Breast epithelium (tissue), 4 donors: Measurements from ENCODE around the gene CELSR3. TPM values are rescaled to one million over a fixed set of nuclear protein-coding genes. Genes with fewer than 3 reads are reported as not detected.

ENCODE experiments used
- DNase-seq, 2 donors: peaks; one replicate each; pipeline ENCODE4 v3.0.0-alpha.2; 2019; ENCODE audit warnings: low spot score in 2 of 2
- H3K27ac ChIP-seq, 2 donors: fragments of 200-600 bp; sonication (generic) in 1 of 2; one replicate each; pipeline ENCODE4 v1.5.1; 2016 to 2019; ENCODE audit warnings: mild to moderate bottlenecking in 1 of 2
- H3K27me3 ChIP-seq, 2 donors: fragments of 200-600 bp; sonication (generic) in 1 of 2; one replicate each; pipeline versions ENCODE4 v1.5.1 to v1.6.0; 2017 to 2019; ENCODE audit warnings: control low read depth in 1 of 2, mild to moderate bottlenecking in 1 of 2
- H3K36me3 ChIP-seq: fragments of 200-600 bp; one replicate; pipeline ENCODE4 v1.5.1; 2019
- H3K4me1 ChIP-seq, 2 donors: fragments of 200-600 bp; sonication (generic); one replicate each; pipeline ENCODE4 v1.5.1; 2016 to 2019; ENCODE audit warnings: control low read depth in 1 of 2
- H3K4me3 ChIP-seq, 3 donors: fragments of 200-600 bp; sonication (generic); 1 replicate in 2 of 3; 2 replicates in 1 of 3; pipeline ENCODE4 v1.5.1; 2016 to 2019; ENCODE audit warnings: mild to moderate bottlenecking in 3 of 3, moderate library complexity in 2 of 3
- H3K9me3 ChIP-seq, 2 donors: fragments of 200-600 bp; sonication (generic) in 1 of 2; one replicate each; pipeline ENCODE4 v1.5.1; 2016 to 2019; ENCODE audit warnings: control low read depth in 1 of 2
- CTCF ChIP-seq, 3 donors: fragments of 450-650 bp; IDR thresholded peaks; one replicate each; pipeline ENCODE4 v1.5.1; 2016 to 2017; ENCODE audit warnings: antibody characterized with exemption in 3 of 3, mild to moderate bottlenecking in 3 of 3, moderate library complexity in 3 of 3
- POLR2A ChIP-seq: fragments of 450-650 bp; IDR thresholded peaks from one replicate; pipeline ENCODE4 v1.6.1; 2016; ENCODE audit warnings: antibody characterized with exemption, mild to moderate bottlenecking, moderate library complexity
- POLR2AphosphoS5 ChIP-seq, 3 donors: sonication (generic); formaldehyde crosslinking; IDR thresholded peaks; one replicate each; pipeline ENCODE4 v1.6.1; 2017; ENCODE audit warnings: antibody characterized with exemption in 3 of 3
- intact Hi-C: fragments of 100-400 bp; cut with DNase I; formaldehyde crosslinking; loops from one replicate; pipeline ENCODE4 v1.15.1; 2023; ENCODE audit warnings: low total_unique reads
- total RNA-seq, 3 donors: library from RNA; depleted of rRNA; stranded (reverse); fragments of >200 nt; gene quantifications; one replicate each; pipeline ENCODE4 v1.1.0, GENCODE V29; 2016

Gene CELSR3
- total RNA-seq, 3 donors from 2014 or later: 0.88 to 1.3 (median 1.1) TPM

- DNase-seq: no peak
- TF ChIP-seq POLR2AphosphoS5 (IDR thresholded peaks at IDR 0.05): no peak
- TF ChIP-seq CTCF (IDR thresholded peaks at IDR 0.05): no peak
- TF ChIP-seq POLR2A: no peak
- no peaks in the 10 kb centered on the region for H3K27me3 ChIP-seq
- H3K4me3 ChIP-seq: peak overlapping the region; percentile 80 to 93 (median 84)
- peaks cover 5 to 18% of the 10 kb centered on the region in 2 donors for H3K4me1 ChIP-seq
- no peaks in the 10 kb centered on the region for H3K9me3 ChIP-seq
- peaks cover 4% of the 10 kb centered on the region for H3K36me3 ChIP-seq
- peak overlapping the region; percentile 88 to 92 for H3K27ac ChIP-seq
- intact Hi-C loops: no loop called here
Observed at GRCh38 chr3:48684480-48685143, 21.9 kb upstream of the CELSR3 start.

- no peak for DNase-seq
- Histone ChIP-seq H3K4me3 (peak overlapping the region; percentile 80 to 93 (median 84)), H3K27ac (peak overlapping the region in 1 of 2 donors; percentile 75), H3K36me3 (peaks cover 4% of the 10 kb centered on the region), H3K9me3 (no peaks in the 10 kb centered on the region), H3K27me3 (no peaks in the 10 kb centered on the region), H3K4me1 (peaks cover 5 to 18% of the 10 kb centered on the region in 2 donors)
- intact Hi-C loops: no loop called here
- TF ChIP-seq CTCF (IDR thresholded peaks at IDR 0.05): no peak
- TF ChIP-seq POLR2AphosphoS5 (IDR thresholded peaks at IDR 0.05): no peak
- TF ChIP-seq POLR2A: no peak
Observed at GRCh38 chr3:48684054-48684349, 21.3 kb upstream of the CELSR3 start.

- no peak for DNase-seq
- H3K4me1 ChIP-seq: peaks cover 5 to 18% of the 10 kb centered on the region in 2 donors
- TF ChIP-seq POLR2A: no peak
- no peak for TF ChIP-seq CTCF (IDR thresholded peaks at IDR 0.05)
- TF ChIP-seq POLR2AphosphoS5 (IDR thresholded peaks at IDR 0.05): no peak
- H3K4me3 ChIP-seq: no peak overlapping the region
- intact Hi-C loops: no loop called here
- no peaks in the 10 kb centered on the region for H3K9me3 ChIP-seq
- H3K27me3 ChIP-seq: no peaks in the 10 kb centered on the region
- H3K36me3 ChIP-seq: peaks cover 4% of the 10 kb centered on the region
- no peak overlapping the region for H3K27ac ChIP-seq
Observed at GRCh38 chr3:48682786-48683185, 20.1 kb upstream of the CELSR3 start.

GRCh38 chr3:48681974-48682610 lies 19.4 kb upstream of the CELSR3 start:
- no peaks in the 10 kb centered on the region for H3K27me3 ChIP-seq
- H3K36me3 ChIP-seq: no peaks in the 10 kb centered on the region
- peaks cover 5 to 18% of the 10 kb centered on the region in 2 donors for H3K4me1 ChIP-seq
- no peak overlapping the region for H3K27ac ChIP-seq
- no peak for TF ChIP-seq CTCF (IDR thresholded peaks at IDR 0.05)
- no peak for TF ChIP-seq POLR2AphosphoS5 (IDR thresholded peaks at IDR 0.05)
- TF ChIP-seq POLR2A: no peak
- intact Hi-C loops: no loop called here
- DNase-seq: no peak
- no peak overlapping the region for H3K4me3 ChIP-seq
- no peaks in the 10 kb centered on the region for H3K9me3 ChIP-seq

GRCh38 chr3:48681541-48681880 lies 18.8 kb upstream of the CELSR3 start:
- Histone ChIP-seq H3K9me3 (no peaks in the 10 kb centered on the region), H3K36me3 (no peaks in the 10 kb centered on the region), H3K27ac (no peak overlapping the region), H3K27me3 (no peaks in the 10 kb centered on the region), H3K4me1 (peaks cover 5 to 17% of the 10 kb centered on the region in 2 donors), H3K4me3 (no peak overlapping the region)
- TF ChIP-seq POLR2A (no peak), CTCF (IDR thresholded peaks at IDR 0.05) (no peak), POLR2AphosphoS5 (IDR thresholded peaks at IDR 0.05) (no peak)
- no peak for DNase-seq
- intact Hi-C loops: no loop called here
